HepG2 (cell line): ENCODE data around the gene PARP3. TPM values are rescaled to one million over a fixed set of nuclear protein-coding genes. Genes with fewer than 3 reads are reported as not detected.

Experiments
- FOXP4 ChIP-seq: sonication (generic); formaldehyde crosslinking; IDR thresholded peaks from 2 replicates; pipeline ENCODE4 v1.4.0; 2020; ENCODE audit warnings: missing genetic modification reagents
- MED8 ChIP-seq: sonication (generic); formaldehyde crosslinking; IDR thresholded peaks from 2 replicates; pipeline ENCODE4 v1.8.1; 2023; ENCODE audit warnings: mild to moderate bottlenecking, missing genetic modification reagents; ENCODE audit not compliant: insufficient replicate concordance
- NFE2 ChIP-seq: sonication (generic); formaldehyde crosslinking; IDR thresholded peaks from 2 replicates; pipeline ENCODE4 v1.4.0; 2020; ENCODE audit warnings: missing genetic modification reagents
- RAD51 ChIP-seq: fragments of 450-650 bp; IDR thresholded peaks from 2 replicates; pipeline ENCODE4 v1.6.1; 2016; ENCODE audit warnings: borderline replicate concordance
- RBM39 ChIP-seq: fragments of 200-400 bp; formaldehyde crosslinking; IDR thresholded peaks from one replicate; pipeline ENCODE4 v1.6.1; 2018; ENCODE audit warnings: antibody characterized with exemption, mild to moderate bottlenecking, low read depth, low read length; ENCODE audit not compliant: poor library complexity, severe bottlenecking
- RFX5 ChIP-seq: IDR thresholded peaks from 2 replicates; pipeline ENCODE4 v1.6.1; 2011; ENCODE audit warnings: low read depth, low read length, improper control_type of control experiment
- SAFB2 ChIP-seq: sonication (generic); formaldehyde crosslinking; IDR thresholded peaks from 2 replicates; pipeline ENCODE4 v1.5.1; 2020; ENCODE audit warnings: missing genetic modification reagents, low read depth, mild to moderate bottlenecking, borderline replicate concordance
- USF2 ChIP-seq, 2 experiments: sonication (generic) in 1 of 2; formaldehyde crosslinking in 1 of 2; IDR thresholded peaks; 2 replicates each; pipeline versions ENCODE4 v1.5.1 to v1.6.1; 2011 to 2020; ENCODE audit warnings: borderline replicate concordance in 1 of 2, low read depth in 1 of 2, low read length in 1 of 2, mild to moderate bottlenecking in 1 of 2, missing genetic modification reagents in 1 of 2, moderate library complexity in 1 of 2
- ZBTB1 ChIP-seq: sonication (generic); formaldehyde crosslinking; IDR thresholded peaks from 2 replicates; pipeline ENCODE4 v1.4.0; 2020; ENCODE audit warnings: missing genetic modification reagents, borderline replicate concordance
- ZBTB25 ChIP-seq: IDR thresholded peaks from 2 replicates; pipeline ENCODE4 v1.6.1; 2018; ENCODE audit warnings: missing genetic modification reagents
- ZFYVE20 ChIP-seq: sonication (generic); formaldehyde crosslinking; IDR thresholded peaks from 2 replicates; pipeline ENCODE4 v1.8.0; 2023; ENCODE audit warnings: low read depth, mild to moderate bottlenecking, moderate library complexity, missing genetic modification reagents, borderline replicate concordance
- ZMYM4 ChIP-seq: sonication (generic); formaldehyde crosslinking; IDR thresholded peaks from 2 replicates; pipeline ENCODE4 v1.8.1; 2023; ENCODE audit warnings: mild to moderate bottlenecking, missing genetic modification reagents
- ZNF10 ChIP-seq: sonication (generic); formaldehyde crosslinking; IDR thresholded peaks from 2 replicates; pipeline ENCODE4 v1.4.0; 2020; ENCODE audit warnings: mild to moderate bottlenecking, low read depth, missing genetic modification reagents, borderline replicate concordance
- ZNF280B ChIP-seq: sonication (generic); formaldehyde crosslinking; IDR thresholded peaks from 2 replicates; pipeline ENCODE4 v1.5.0; 2020; ENCODE audit warnings: missing genetic modification reagents, mild to moderate bottlenecking, borderline replicate concordance
- ZNF3 ChIP-seq: IDR thresholded peaks from 2 replicates; pipeline ENCODE4 v1.7.0; 2017; ENCODE audit warnings: inconsistent platforms
- ZNF350 ChIP-seq: sonication (generic); formaldehyde crosslinking; IDR thresholded peaks from 2 replicates; pipeline ENCODE4 v1.4.0; 2020; ENCODE audit warnings: mild to moderate bottlenecking, low read depth, missing genetic modification reagents, borderline replicate concordance
- ZNF670 ChIP-seq: sonication (generic); formaldehyde crosslinking; IDR thresholded peaks from 2 replicates; pipeline ENCODE4 v1.8.0; 2022; ENCODE audit warnings: mild to moderate bottlenecking, missing genetic modification reagents, borderline replicate concordance
- ZNF891 ChIP-seq: sonication (generic); formaldehyde crosslinking; IDR thresholded peaks from 2 replicates; pipeline ENCODE4 v1.5.0; 2020; ENCODE audit warnings: mild to moderate bottlenecking, missing genetic modification reagents
- ZSCAN20 ChIP-seq: sonication (generic); formaldehyde crosslinking; IDR thresholded peaks from 2 replicates; pipeline ENCODE4 v1.4.0; 2020; ENCODE audit warnings: missing genetic modification reagents, mild to moderate bottlenecking, borderline replicate concordance
- ZSCAN5A ChIP-seq: sonication (generic); formaldehyde crosslinking; IDR thresholded peaks from 2 replicates; pipeline ENCODE4 v1.8.0; 2022; ENCODE audit warnings: mild to moderate bottlenecking, missing genetic modification reagents, borderline replicate concordance
- polyA plus RNA-seq, 8 experiments: library from polyadenylated mRNA; depleted of rRNA in 3 of 8; stranded (reverse) in 7 of 8; unstranded in 1 of 8; fragments of >200 nt; fragmentation: Illumina TruSeq in 4 of 8; extraction: Trizol in 4 of 8; gene quantifications; 2 replicates each; pipeline versions ENCODE4 v1.2.1 to v1.2.3, GENCODE V29; 2011 to 2016; ENCODE audit warnings: low read depth in 4 of 8, missing spikeins in 1 of 8, mixed read lengths in 1 of 8; ENCODE audit not compliant: insufficient read depth in 1 of 8
- total RNA-seq, 5 experiments: library from RNA; depleted of rRNA; stranded (reverse); fragments of >200 nt; fragmentation: Illumina TruSeq; extraction: Trizol; gene quantifications; 2 replicates each; pipeline ENCODE4 v1.2.3, GENCODE V29; 2016; ENCODE audit warnings: low read depth in 1 of 5

The PARP3 gene
- total and polyA plus RNA-seq, 2 of the 13 experiments (the other 11 are each of a cell fraction or from before 2014, with no cell fraction given): 11.2 to 21.5 TPM

GRCh38 chr3:51974277-51974962 is 32.3 kb downstream of the PARP3 start (continued):
- TF ChIP-seq USF2 (IDR thresholded peaks at IDR 0.05; ENCODE audit: low read depth, low read length) (no peak), USF2 (CRISPR knock-in tag; IDR thresholded peaks at IDR 0.05; ENCODE audit: borderline replicate concordance) (no peak), FOXP4 (CRISPR knock-in tag) (0 out of 2 replicates have a peak, but pooled peaks have one; percentile 4), RFX5 (peak; percentile 42; the same call in 1 of the 2 replicates), ZNF280B (CRISPR knock-in tag) (peak; percentile 78), ZBTB1 (CRISPR knock-in tag) (no peak), ZNF891 (CRISPR knock-in tag) (peak; percentile 16; the same call in 1 of the 2 replicates), ZNF670 (no peak), ZSCAN20 (no peak), NFE2 (CRISPR knock-in tag) (no peak), ZFYVE20 (no peak), RAD51 (no peak), ZNF3 (no peak), ZNF10 (CRISPR knock-in tag) (no peak), SAFB2 (CRISPR knock-in tag) (no peak; the same call in 1 of the 2 replicates), MED8 (CRISPR knock-in tag) (no peak), ZSCAN5A (CRISPR knock-in tag) (no peak), RBM39 (no peak), ZNF350 (CRISPR knock-in tag) (no peak), ZBTB25 (CRISPR knock-in tag) (no peak), ZMYM4 (CRISPR knock-in tag) (no peak; the same call in 1 of the 2 replicates)
